ENCODE data around the gene PLCL1.
A peak's percentile ranks its signal among the peaks of the same experiment; 100 is the strongest.

The PLCL1 gene

DNA sequence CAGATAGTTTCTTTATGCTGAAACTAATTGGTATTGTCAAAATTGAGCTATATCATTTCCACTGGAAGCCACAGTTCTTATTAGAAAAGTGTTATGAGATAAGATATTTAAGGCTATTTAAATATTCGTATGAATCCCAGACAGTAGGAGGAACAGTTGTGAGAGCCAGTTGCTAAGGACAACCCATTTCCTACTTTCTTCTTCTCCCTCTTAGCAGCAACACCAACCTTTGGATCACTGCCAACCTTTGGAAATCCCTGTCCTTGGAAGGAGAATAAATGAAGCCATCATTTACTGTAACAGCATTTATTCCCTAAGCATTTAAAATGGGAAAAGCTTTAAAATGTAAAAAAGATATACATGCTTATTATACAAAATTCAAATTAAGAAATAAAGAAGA is 85.8 kb downstream of the PLCL1 start:
- peak in 1 of 2 experiments; percentile 35 for DNase-seq

DNA sequence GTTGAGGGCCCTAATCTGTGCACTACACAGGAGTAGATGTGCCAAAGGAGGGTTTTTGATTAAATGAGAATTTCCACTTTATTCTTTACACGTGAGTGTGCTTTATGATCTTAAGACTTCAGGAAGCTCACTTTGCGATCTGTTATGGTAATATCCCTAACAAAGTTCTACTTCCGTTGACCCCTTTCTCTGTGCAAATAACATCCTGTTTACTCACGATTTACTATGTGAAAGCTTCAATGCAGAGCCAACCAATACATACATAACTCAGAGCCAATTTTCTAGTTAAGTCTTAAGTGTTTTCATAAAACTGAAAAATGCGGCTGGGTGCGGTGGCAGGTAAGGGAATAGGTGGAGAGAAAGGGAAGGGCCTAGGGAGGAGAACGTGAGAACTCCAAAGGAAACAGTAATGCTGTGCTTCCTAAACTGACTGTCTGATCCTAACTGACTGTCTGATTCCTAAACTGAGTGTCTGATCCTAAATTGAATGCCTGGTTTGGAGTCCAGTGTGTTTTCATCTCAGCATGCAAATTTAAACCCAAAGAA is 87.6 kb downstream of the PLCL1 start:
- DNase-seq: no peak

DNA sequence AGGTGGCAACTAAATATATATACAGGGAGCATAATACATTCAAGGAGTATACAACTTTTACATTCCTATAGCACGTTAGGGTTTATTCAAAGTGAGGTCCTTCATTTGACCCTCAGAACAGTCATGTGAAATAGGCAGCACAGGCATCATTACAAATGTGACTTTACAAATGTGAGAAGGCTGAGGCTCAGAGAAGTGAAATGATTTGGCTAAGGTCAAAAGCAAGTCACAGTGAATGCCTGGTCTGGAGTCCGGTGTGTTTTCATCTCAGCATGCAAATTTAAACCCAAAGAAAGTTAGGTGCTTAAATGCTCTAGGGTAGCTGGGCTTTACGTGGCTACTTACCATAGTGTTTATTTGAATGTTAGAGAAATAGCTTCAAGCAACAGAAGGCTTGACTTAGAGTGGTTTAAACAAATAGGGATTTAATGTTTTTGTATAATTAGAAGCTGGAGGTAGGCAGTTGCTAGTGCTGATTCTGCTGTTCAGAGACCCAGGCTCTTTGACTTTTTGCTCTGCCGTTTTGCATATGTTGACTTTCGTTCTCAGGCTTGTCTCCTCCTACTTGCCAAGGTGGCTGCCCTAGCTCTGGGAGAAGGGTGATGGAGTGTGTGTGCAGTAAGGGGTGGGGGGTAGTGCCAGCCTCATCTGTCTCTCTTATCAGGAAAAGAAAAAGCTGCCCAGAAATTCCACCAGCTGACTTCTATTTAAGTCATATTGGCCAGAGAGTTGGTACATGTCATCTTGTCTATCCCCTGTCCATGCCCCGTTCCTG is 89.2 kb downstream of the PLCL1 start:
- no peak for DNase-seq

GRCh38 chr2:197894751-197895274 is 90.4 kb downstream of the PLCL1 start:
- no peak for DNase-seq

DNA sequence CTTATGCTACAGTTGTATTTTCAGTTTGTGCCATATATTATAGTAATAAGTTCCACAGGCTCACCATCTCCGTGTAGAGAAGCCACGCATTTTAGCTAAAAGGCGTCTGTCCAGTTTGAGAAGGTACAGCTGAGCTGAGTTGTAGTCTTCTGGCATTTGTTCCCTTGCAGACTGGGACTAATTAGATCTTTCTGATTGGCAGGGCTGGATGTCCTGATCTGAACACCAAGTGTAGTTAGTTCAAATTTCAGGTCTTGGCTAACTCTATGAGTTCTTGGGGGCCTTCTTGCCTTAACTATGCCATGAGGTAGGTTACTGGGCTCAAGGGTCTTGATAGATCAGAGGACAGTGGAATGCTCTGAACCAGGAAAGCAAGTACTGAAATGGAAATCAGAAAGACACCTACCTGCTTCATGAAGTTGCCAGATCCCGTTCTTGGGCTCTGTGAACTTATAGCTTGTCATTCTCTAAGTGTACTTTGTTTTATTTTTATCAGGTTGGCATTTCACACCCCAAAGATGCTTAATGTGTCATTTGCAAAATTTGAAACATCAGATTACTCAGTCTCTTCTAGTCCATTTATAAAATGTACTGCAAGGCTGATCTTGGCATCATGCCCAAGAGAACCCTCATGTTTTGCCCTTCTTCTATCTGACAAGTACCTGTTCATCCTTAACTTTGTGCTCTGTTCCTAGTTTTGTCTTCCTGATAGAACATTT is 93.7 kb downstream of the PLCL1 start:
- DNase-seq: no peak

DNA sequence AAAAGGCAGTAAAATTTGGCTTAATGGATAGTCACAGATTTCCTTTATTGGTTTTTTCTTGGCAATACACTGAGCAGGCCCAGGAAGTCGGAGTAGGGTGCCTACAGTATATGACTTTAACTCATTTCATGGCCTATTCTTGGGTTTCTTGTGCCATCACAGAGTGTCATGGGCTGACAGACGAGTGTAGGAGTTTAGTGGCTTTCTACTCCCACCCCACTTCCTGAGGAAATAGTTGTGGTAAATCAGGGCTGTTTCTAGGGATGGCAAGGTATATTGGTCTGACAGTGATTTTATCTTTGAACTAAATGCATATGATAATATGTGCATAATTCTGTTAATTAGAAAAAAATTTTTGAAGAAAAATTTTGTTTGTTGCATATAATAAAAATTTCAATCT is 100.1 kb downstream of the PLCL1 start:
- no peak for DNase-seq

DNA sequence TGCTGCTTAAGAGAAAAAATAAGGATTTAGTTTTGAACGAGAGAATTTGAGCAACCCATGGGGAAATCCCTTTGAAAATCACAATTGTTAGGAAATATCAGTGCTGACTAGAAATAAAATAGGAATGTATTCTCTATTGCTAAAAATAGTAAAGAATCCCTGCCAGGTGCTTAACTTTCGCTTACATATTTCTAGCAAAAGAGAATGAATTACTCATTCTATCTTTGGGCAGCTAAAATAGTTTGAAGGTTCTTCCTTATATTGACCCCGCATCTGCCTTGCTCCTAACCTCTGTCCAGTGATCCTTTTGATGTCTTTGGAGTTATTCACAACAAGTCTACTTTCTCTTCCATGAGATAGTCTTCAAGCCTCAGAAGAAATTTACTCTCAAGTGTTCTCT is 103.8 kb downstream of the PLCL1 start:
- no peak for DNase-seq

- DNase-seq: no peak
Observed at GRCh38 chr2:197908990-197909776, 104.8 kb downstream of the PLCL1 start.

GRCh38 chr2:197911667-197912066 is 107.3 kb downstream of the PLCL1 start:
- DNase-seq: no peak

GRCh38 chr2:197913084-197913483 is 108.7 kb downstream of the PLCL1 start:
- DNase-seq: no peak

GRCh38 chr2:197914778-197915177 is 110.4 kb downstream of the PLCL1 start:
- DNase-seq: no peak

DNA sequence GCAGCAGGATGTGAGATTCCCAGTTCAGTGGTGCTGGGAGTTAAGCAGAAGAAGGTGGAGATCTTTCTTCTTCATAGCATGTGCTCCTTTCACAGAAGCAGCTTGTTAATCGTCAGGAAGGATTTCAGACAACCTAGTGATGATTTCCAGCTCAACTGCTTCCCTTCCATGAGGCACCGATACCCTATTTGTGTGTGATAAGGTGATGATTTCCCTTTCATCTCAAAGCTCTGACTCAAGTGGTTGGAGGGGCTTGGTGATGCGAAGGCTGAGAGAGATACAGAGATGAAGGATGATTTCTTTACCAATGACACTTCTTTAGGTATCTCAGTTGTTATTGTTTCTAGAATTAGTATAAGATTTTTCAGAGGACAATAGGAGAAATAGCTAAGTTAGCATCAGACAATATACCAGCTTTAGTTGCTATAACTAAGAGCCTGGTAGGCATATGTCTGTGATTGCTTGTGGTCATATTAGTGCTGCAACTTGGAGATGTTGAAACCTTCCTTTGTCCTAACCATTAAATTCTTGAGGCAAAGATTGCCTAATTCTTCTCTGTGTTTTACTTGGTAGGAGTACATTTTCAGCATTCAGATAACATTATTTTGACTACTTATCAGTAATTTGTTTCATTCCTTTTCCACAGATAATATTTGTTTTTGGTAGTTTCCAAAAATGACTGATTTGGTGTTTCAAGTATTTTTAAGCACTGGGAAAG is 111.3 kb downstream of the PLCL1 start:
- DNase-seq: no peak

DNA sequence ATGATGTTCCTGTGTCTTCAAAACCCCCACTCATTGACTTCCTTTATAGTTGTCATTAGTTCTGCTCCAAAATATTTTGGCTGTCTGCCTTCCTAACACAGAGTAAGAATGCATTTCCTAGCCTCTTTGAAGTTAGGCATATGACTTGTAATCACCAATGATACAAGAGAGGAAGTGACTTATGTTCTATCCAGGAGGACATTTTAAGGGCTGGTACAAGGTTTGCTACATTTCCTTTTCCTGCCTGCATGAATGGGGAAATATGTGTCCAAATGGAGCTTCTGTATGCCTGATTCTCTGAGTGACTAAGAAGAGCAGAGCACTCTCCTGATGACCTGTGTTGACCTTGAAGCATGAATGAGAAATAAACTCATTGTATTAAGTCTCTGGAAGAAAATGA is 115.1 kb downstream of the PLCL1 start:
- DNase-seq: no peak

GRCh38 chr2:197920088-197920487 is 115.7 kb downstream of the PLCL1 start:
- no peak for DNase-seq

DNA sequence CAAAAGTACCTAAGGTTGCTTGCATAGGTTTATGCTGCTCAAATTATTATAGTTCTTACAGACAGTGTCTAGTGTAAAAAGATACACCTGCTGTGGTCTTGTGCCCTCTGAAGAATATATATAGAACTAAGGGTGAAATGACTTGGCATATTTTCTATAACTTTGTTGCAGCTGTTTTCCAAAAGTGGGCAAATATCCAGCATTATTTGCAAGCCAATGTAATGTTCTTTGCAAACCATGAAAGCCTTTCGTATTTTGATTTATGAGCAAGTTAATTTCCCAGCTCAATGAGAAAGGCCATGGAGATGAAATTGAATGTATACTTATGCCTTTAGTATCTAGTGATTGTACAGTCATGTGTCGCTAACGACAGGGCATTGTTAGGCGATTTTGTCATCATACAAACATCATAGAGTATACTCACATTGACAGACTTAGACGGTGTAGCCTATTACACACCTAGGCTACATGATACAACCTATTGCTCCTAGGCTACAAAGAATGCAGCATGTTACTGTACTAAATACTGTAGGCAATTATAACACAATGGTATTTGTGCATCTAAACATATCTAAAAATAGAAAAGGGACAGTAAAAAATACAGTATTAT is 116.3 kb downstream of the PLCL1 start:
- no peak for DNase-seq

- no peak for DNase-seq
Observed at GRCh38 chr2:197924483-197924882, 120.1 kb downstream of the PLCL1 start.

- DNase-seq: no peak
Observed at GRCh38 chr2:197925204-197925603, 120.8 kb downstream of the PLCL1 start.

- no peak for DNase-seq
Observed at GRCh38 chr2:197925976-197926375, 121.6 kb downstream of the PLCL1 start.

DNA sequence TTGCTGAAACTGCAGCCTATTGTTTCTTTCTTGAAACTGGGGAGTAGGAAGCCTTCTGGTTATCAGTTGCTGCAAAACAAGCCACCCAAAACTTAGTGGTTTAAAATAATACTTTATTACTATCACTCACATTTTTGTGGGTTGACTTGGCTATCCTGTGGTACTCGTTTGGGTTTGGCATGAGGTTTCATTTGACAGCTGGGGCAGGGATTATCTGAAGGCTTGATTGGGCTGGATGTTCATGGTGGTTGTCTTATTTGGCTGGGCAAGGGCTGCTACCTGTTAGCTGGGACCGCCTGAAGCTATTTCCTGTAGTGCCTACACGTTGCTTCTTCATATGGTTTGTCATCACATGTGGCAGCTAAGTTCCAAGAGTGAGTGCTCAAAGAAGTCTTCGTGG is 122.3 kb downstream of the PLCL1 start:
- DNase-seq: no peak

DNA sequence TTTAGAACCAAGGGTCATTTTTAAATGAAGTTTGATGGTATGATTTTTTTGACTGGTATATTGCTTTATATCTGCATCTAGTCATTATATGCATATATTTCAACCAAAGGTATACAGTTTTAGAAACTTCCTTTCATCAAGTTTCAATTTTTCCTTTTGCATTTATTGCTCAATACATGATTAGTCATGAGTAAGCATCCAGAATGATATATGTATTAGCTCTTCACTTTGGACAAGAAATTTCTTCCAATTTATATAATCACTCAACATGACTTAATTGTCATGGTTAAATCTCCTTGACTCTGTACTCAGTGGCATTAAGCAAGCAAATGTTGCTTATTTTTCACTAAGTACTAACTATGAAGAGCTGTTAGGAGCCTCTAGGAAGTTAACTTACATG is 123.6 kb downstream of the PLCL1 start:
- no peak for DNase-seq

DNA sequence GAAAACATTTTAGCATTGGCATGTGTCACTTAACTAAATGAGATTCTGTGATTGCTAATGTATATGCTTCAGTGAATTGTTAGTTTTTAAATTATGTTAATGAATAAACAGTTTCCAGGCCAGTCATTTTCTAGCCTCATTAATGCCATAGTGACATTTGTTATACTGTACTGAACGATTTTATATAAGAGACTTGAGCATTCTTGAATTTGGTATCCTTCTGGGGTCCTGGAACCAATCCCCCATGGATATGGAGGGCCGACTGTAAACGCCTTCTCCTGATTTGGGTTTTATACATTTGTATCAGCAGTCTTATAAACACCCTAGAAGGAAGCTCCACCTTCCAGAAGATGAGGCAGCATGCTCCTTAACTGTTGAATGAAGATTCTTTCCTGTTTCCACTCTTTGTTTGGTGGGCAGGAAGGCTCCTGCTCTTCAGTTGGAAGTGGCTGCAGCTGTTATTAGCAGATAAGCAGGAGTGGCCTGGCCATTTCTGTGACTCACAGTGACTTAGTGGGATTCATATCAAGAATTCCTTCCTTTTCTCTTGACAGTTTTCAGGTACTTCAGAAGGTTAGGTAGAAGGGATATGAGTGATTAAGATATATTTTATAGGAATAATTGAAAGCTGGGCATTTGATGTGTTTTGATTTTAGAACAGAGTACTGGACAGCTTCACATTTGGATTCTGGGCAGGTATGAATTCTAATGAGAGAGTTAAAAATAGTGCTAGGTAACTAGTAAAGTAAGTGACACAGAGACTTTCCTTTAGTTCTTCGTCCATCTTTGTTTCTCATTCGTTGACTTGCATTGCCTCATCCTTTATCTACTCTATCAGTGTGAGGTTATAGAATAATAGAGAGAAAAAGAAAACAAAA is 124.9 kb downstream of the PLCL1 start:
- no peak for DNase-seq
